ENCODE data around the gene C14orf93.
"Not testable (repeated sequence)": the region's sequence is repeated elsewhere in the genome, so short reads cannot be mapped to it uniquely, and the experiment has no call there.

The C14orf93 gene

GRCh38 chr14:23006544-23007419, 3.2 kb downstream of the C14orf93 start:
- no peaks in the 10 kb centered on the region for H3K27me3 ChIP-seq (ENCODE audit: control insufficient read depth, insufficient read depth, low read length)
- no peaks in the 10 kb centered on the region for H3K9me3 ChIP-seq (ENCODE audit: control insufficient read depth, low read length)
- peak overlapping the region; percentile 15 for H3K4me3 ChIP-seq (ENCODE audit: low read length)
- peak overlapping the region; percentile 62 for H3K9ac ChIP-seq (ENCODE audit: low read length)
- H3K4me1 ChIP-seq (ENCODE audit: control insufficient read depth, insufficient read depth, low read length): peaks cover 11% of the 10 kb centered on the region
- no peaks in the 10 kb centered on the region for H3K36me3 ChIP-seq (ENCODE audit: control insufficient read depth, insufficient read depth, low read length)

GRCh38 chr14:23006188-23006534, 3.8 kb downstream of the C14orf93 start:
- Histone ChIP-seq H3K27me3 (ENCODE audit: control insufficient read depth, insufficient read depth, low read length) (no peaks in the 10 kb centered on the region), H3K9me3 (ENCODE audit: control insufficient read depth, low read length) (no peaks in the 10 kb centered on the region), H3K4me3 (ENCODE audit: low read length) (peak overlapping the region; percentile 15), H3K9ac (ENCODE audit: low read length) (peak overlapping the region; percentile 62), H3K36me3 (ENCODE audit: control insufficient read depth, insufficient read depth, low read length) (no peaks in the 10 kb centered on the region), H3K4me1 (ENCODE audit: control insufficient read depth, insufficient read depth, low read length) (peaks cover 11% of the 10 kb centered on the region)

GRCh38 chr14:23005451-23006187, 4.3 kb downstream of the C14orf93 start:
- no peaks in the 10 kb centered on the region for H3K36me3 ChIP-seq (ENCODE audit: control insufficient read depth, insufficient read depth, low read length)
- no peaks in the 10 kb centered on the region for H3K27me3 ChIP-seq (ENCODE audit: control insufficient read depth, insufficient read depth, low read length)
- H3K9ac ChIP-seq (ENCODE audit: low read length): peak overlapping the region; percentile 62
- no peak overlapping the region for H3K4me3 ChIP-seq (ENCODE audit: low read length)
- peaks cover 11% of the 10 kb centered on the region for H3K4me1 ChIP-seq (ENCODE audit: control insufficient read depth, insufficient read depth, low read length)
- H3K9me3 ChIP-seq (ENCODE audit: control insufficient read depth, low read length): no peaks in the 10 kb centered on the region

- peaks cover 13% of the 10 kb centered on the region for H3K4me1 ChIP-seq (ENCODE audit: control insufficient read depth, insufficient read depth, low read length)
- not testable (repeated sequence) for H3K36me3 ChIP-seq (ENCODE audit: control insufficient read depth, insufficient read depth, low read length); H3K9me3 ChIP-seq (ENCODE audit: control insufficient read depth, low read length); H3K9ac ChIP-seq (ENCODE audit: low read length); H3K4me3 ChIP-seq (ENCODE audit: low read length); H3K27me3 ChIP-seq (ENCODE audit: control insufficient read depth, insufficient read depth, low read length)
These were observed 5.7 kb downstream of the C14orf93 start for GRCh38 chr14:23004274-23004673.

- Histone ChIP-seq H3K9ac (ENCODE audit: low read length) (no peak overlapping the region), H3K27me3 (ENCODE audit: control insufficient read depth, insufficient read depth, low read length) (no peaks in the 10 kb centered on the region), H3K36me3 (ENCODE audit: control insufficient read depth, insufficient read depth, low read length) (no peaks in the 10 kb centered on the region), H3K4me3 (ENCODE audit: low read length) (no peak overlapping the region), H3K4me1 (ENCODE audit: control insufficient read depth, insufficient read depth, low read length) (peaks cover 28% of the 10 kb centered on the region), H3K9me3 (ENCODE audit: control insufficient read depth, low read length) (no peaks in the 10 kb centered on the region)
These were observed 7.4 kb downstream of the C14orf93 start for GRCh38 chr14:23002592-23002991.

GRCh38 chr14:23000860-23001259, 9.1 kb downstream of the C14orf93 start:
- H3K4me3 ChIP-seq (ENCODE audit: low read length): no peak overlapping the region

GRCh38 chr14:22998329-22999012, 11.5 kb downstream of the C14orf93 start:
- H3K27me3 ChIP-seq (ENCODE audit: control insufficient read depth, insufficient read depth, low read length): no peaks in the 10 kb centered on the region
- H3K4me3 ChIP-seq (ENCODE audit: low read length): no peak overlapping the region
- H3K9ac ChIP-seq (ENCODE audit: low read length): no peak overlapping the region
- peaks cover 26% of the 10 kb centered on the region for H3K4me1 ChIP-seq (ENCODE audit: control insufficient read depth, insufficient read depth, low read length)
- H3K9me3 ChIP-seq (ENCODE audit: control insufficient read depth, low read length): no peaks in the 10 kb centered on the region
- no peaks in the 10 kb centered on the region for H3K36me3 ChIP-seq (ENCODE audit: control insufficient read depth, insufficient read depth, low read length)

More at GRCh38 chr14:23000860-23001259, 9.1 kb downstream of the C14orf93 start:
- H3K9me3 ChIP-seq (ENCODE audit: control insufficient read depth, low read length): no peaks in the 10 kb centered on the region
- H3K27me3 ChIP-seq (ENCODE audit: control insufficient read depth, insufficient read depth, low read length): no peaks in the 10 kb centered on the region
- H3K36me3 ChIP-seq (ENCODE audit: control insufficient read depth, insufficient read depth, low read length): no peaks in the 10 kb centered on the region
- H3K4me1 ChIP-seq (ENCODE audit: control insufficient read depth, insufficient read depth, low read length): peaks cover 26% of the 10 kb centered on the region
- no peak overlapping the region for H3K9ac ChIP-seq (ENCODE audit: low read length)

GRCh38 chr14:22997676-22998323, 12.1 kb downstream of the C14orf93 start:
- Histone ChIP-seq H3K9me3 (ENCODE audit: control insufficient read depth, low read length) (no peaks in the 10 kb centered on the region), H3K36me3 (ENCODE audit: control insufficient read depth, insufficient read depth, low read length) (no peaks in the 10 kb centered on the region), H3K27me3 (ENCODE audit: control insufficient read depth, insufficient read depth, low read length) (no peaks in the 10 kb centered on the region), H3K9ac (ENCODE audit: low read length) (no peak overlapping the region), H3K4me3 (ENCODE audit: low read length) (no peak overlapping the region), H3K4me1 (ENCODE audit: control insufficient read depth, insufficient read depth, low read length) (peaks cover 26% of the 10 kb centered on the region)

GRCh38 chr14:22996768-22997654, 12.9 kb downstream of the C14orf93 start:
- Histone ChIP-seq H3K9ac (ENCODE audit: low read length) (no peak overlapping the region), H3K4me3 (ENCODE audit: low read length) (no peak overlapping the region), H3K27me3 (ENCODE audit: control insufficient read depth, insufficient read depth, low read length) (no peaks in the 10 kb centered on the region), H3K9me3 (ENCODE audit: control insufficient read depth, low read length) (no peaks in the 10 kb centered on the region), H3K36me3 (ENCODE audit: control insufficient read depth, insufficient read depth, low read length) (no peaks in the 10 kb centered on the region), H3K4me1 (ENCODE audit: control insufficient read depth, insufficient read depth, low read length) (peaks cover 26% of the 10 kb centered on the region)

- Histone ChIP-seq H3K36me3 (ENCODE audit: control insufficient read depth, insufficient read depth, low read length) (no peaks in the 10 kb centered on the region), H3K9ac (ENCODE audit: low read length) (no peak overlapping the region)
These were observed 13.9 kb downstream of the C14orf93 start for GRCh38 chr14:22995889-22996625.

More at GRCh38 chr14:22995889-22996625, 13.9 kb downstream of the C14orf93 start:
- Histone ChIP-seq H3K27me3 (ENCODE audit: control insufficient read depth, insufficient read depth, low read length) (no peaks in the 10 kb centered on the region), H3K4me3 (ENCODE audit: low read length) (no peak overlapping the region), H3K4me1 (ENCODE audit: control insufficient read depth, insufficient read depth, low read length) (peaks cover 26% of the 10 kb centered on the region), H3K9me3 (ENCODE audit: control insufficient read depth, low read length) (no peaks in the 10 kb centered on the region)
